Cardiac muscle cell (in vitro differentiated cells and primary cell): ENCODE results near the gene NMT1. TPM values are rescaled to one million over a fixed set of nuclear protein-coding genes. Genes with fewer than 3 reads are reported as not detected.

ENCODE experiments used
- DNase-seq, 2 donors: peaks; one replicate each; pipeline versions ENCODE4 v3.0.0 to v3.0.0-alpha.2; 2010 to 2017; ENCODE audit warnings: low read depth in 1 of 2, low spot score in 1 of 2
- H3K27ac ChIP-seq: fragments of 200-600 bp; sonication (generic); 2 replicates; pipeline ENCODE4 v1.5.1; 2016
- H3K27me3 ChIP-seq: fragments of 200-600 bp; sonication (generic); 2 replicates; pipeline ENCODE4 v1.6.0; 2016; ENCODE audit warnings: control low read depth
- H3K36me3 ChIP-seq: fragments of 200-600 bp; sonication (generic); 2 replicates; pipeline ENCODE4 v1.5.1; 2016; ENCODE audit warnings: control low read depth
- H3K4me1 ChIP-seq: fragments of 200-600 bp; sonication (generic); 2 replicates; pipeline ENCODE4 v1.8.1; 2017; ENCODE audit warnings: low read depth, mild to moderate bottlenecking, mixed run types
- H3K4me3 ChIP-seq: fragments of 200-600 bp; sonication (generic); 2 replicates; pipeline ENCODE4 v1.5.1; 2016; ENCODE audit warnings: mild to moderate bottlenecking
- H3K9me3 ChIP-seq: fragments of 200-600 bp; sonication (generic); 2 replicates; pipeline ENCODE4 v1.5.1; 2017; ENCODE audit warnings: low read depth, mild to moderate bottlenecking, control low read depth
- CTCF ChIP-seq: IDR thresholded peaks from 2 replicates; pipeline ENCODE4 v1.5.1; 2012; ENCODE audit warnings: low read depth, mild to moderate bottlenecking, low read length
- polyA plus RNA-seq: library from polyadenylated mRNA; unstranded; fragments of >200 nt; fragmentation: Nextera tagmentation; extraction: Ambion mirVana; gene quantifications from 2 replicates; pipeline ENCODE4 v1.2.1, GENCODE V29; 2016
- total RNA-seq: library from RNA; depleted of rRNA; stranded (reverse); fragments of >200 nt; gene quantifications from 2 replicates; pipeline ENCODE4 v1.2.3, GENCODE V29; 2016

NMT1 gene
- total and polyA plus RNA-seq, 2 experiments from 2014 or later = 85.2 to 113 TPM

- H3K4me3 ChIP-seq = no peak overlapping the region
- peak overlapping the region; percentile 69 for H3K27ac ChIP-seq
- H3K9me3 ChIP-seq = no peaks in the 10 kb centered on the region
- no peaks in the 10 kb centered on the region for H3K27me3 ChIP-seq
- H3K36me3 ChIP-seq = no peaks in the 10 kb centered on the region
- no peak for DNase-seq
- TF ChIP-seq CTCF = no peak
- H3K4me1 ChIP-seq = peaks cover 24% of the 10 kb centered on the region
These were observed 20.7 kb upstream of the NMT1 start for GRCh38 chr17:45040459-45040858.

GRCh38 chr17:45042346-45043120, 18.6 kb upstream of the NMT1 start:
- H3K4me1 ChIP-seq = peaks cover 25% of the 10 kb centered on the region
- no peak for TF ChIP-seq CTCF
- H3K27me3 ChIP-seq = no peaks in the 10 kb centered on the region
- no peaks in the 10 kb centered on the region for H3K9me3 ChIP-seq
- H3K4me3 ChIP-seq = no peak overlapping the region
- peak overlapping the region; percentile 66 for H3K27ac ChIP-seq
- no peaks in the 10 kb centered on the region for H3K36me3 ChIP-seq
- DNase-seq = no peak

- no peak for DNase-seq
- TF ChIP-seq CTCF = no peak
- H3K9me3 ChIP-seq = no peaks in the 10 kb centered on the region
- no peaks in the 10 kb centered on the region for H3K27me3 ChIP-seq
- peak overlapping the region; percentile 66 for H3K27ac ChIP-seq
- H3K4me1 ChIP-seq = peaks cover 25% of the 10 kb centered on the region
- no peaks in the 10 kb centered on the region for H3K36me3 ChIP-seq
- H3K4me3 ChIP-seq = no peak overlapping the region
These were observed 17.1 kb upstream of the NMT1 start for GRCh38 chr17:45043813-45044540.

- H3K4me1 ChIP-seq = peaks cover 22% of the 10 kb centered on the region
- H3K36me3 ChIP-seq = no peaks in the 10 kb centered on the region
- TF ChIP-seq CTCF = no peak
- no peak overlapping the region for H3K4me3 ChIP-seq
- H3K9me3 ChIP-seq = no peaks in the 10 kb centered on the region
- H3K27me3 ChIP-seq = no peaks in the 10 kb centered on the region
- no peak for DNase-seq
- H3K27ac ChIP-seq = peak overlapping the region; percentile 11
These were observed 14.5 kb upstream of the NMT1 start for GRCh38 chr17:45046537-45047125.

GRCh38 chr17:45048795-45049563, 12.1 kb upstream of the NMT1 start:
- DNase-seq = no peak
- Histone ChIP-seq H3K27me3 (no peaks in the 10 kb centered on the region), H3K27ac (no peak overlapping the region), H3K36me3 (no peaks in the 10 kb centered on the region), H3K4me1 (peaks cover 14% of the 10 kb centered on the region), H3K9me3 (no peaks in the 10 kb centered on the region), H3K4me3 (no peak overlapping the region)
- peak; percentile 26 for TF ChIP-seq CTCF
